Suppressor macrophage treated with lipopolysaccharide for 4 hours (primary cell): ENCODE measurements around the gene SPTLC3.
A peak's percentile ranks its signal among the peaks of the same experiment; 100 is the strongest.

Experiments
- DNase-seq: peaks from one replicate; pipeline ENCODE4 v3.0.0-alpha.2; 2020

The SPTLC3 gene

GRCh38 chr20:13034936-13035335, 26.2 kb downstream of the SPTLC3 start:
- no peak for DNase-seq

DNA sequence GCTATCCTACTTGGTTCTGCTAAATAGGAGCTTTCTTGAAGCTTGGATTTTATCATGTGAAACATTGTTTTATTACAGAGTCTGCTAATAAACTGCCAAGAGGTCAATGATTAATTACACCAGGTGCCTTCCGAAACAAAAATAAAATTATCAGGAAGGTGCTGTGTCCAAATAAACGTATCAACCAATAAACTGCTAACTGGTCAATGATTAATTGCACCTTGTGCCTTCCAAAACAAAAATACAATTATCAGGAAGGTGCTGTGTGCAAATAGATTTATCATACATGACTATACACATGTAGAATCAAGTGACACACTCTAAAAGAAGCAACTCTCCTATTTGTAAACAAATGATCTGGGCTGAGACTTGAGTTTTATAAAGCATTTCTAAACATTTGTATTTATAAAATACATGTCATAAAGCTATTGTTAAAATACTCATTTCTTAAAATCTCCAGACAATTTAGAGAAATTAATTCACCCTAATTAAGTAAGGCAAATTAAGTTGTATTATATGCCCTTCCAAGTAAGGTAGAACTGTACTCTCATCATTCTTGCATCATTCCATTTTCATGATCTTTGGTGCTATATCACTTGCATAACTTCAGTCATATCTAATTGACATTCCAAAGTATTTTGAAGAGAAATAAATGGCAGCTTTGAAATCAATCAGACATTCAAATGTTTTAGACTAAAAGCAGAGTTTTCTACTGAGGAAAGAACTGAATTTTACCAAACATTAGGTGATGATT, 26.8 kb downstream of the SPTLC3 start:
- no peak for DNase-seq

- DNase-seq, result peak; percentile 21
Observed at GRCh38 chr20:13037727-13038126, 29.0 kb downstream of the SPTLC3 start.

GRCh38 chr20:13041574-13042457, 33.0 kb downstream of the SPTLC3 start:
- no peak for DNase-seq

GRCh38 chr20:13042458-13042794, 33.7 kb downstream of the SPTLC3 start:
- DNase-seq, result no peak

DNA sequence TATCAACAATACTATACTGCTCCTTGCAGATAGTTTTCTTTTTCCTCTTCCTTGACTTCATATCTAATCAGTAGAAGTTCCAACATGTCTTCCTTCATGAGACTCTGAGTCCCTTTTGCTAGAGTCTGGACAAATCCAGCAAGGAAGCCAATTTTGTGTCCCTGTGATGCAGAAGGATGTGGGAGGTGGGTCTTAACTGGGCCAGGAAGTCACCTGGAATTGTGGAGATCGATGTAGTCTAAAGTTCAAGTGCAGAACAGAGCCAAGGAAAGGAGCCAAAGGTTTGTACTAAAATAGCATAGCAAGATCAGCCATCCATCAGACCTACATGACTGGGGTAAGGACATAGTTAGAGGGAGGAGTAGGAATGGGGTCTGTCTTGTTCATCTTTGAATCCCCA, 37.6 kb downstream of the SPTLC3 start:
- no peak for DNase-seq

DNA sequence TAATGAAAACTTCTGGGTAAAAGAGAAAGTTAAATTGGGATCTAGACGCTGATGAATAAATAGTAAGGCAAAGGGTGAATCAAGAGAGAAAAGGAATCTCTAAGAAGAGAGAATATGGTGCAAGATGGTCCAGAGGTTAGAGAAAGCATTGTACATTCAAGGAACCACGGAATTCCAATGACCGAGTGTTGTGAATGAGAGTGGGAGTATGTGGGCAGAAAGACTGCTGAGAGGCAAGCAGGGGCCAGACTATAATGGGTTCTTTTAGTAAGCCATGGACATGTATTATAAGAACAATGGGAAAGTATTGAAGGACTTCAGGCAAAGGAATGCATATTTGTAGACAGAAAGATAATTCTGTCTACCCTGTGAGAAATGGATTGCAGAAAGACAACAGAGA, 45.2 kb downstream of the SPTLC3 start:
- no peak for DNase-seq

- DNase-seq, result no peak
Observed at GRCh38 chr20:13058666-13059389, 50.1 kb downstream of the SPTLC3 start.

GRCh38 chr20:13059398-13060136, 50.8 kb downstream of the SPTLC3 start:
- DNase-seq, result no peak

- DNase-seq, result no peak
Observed at GRCh38 chr20:13060327-13060726, 51.6 kb downstream of the SPTLC3 start.

DNA sequence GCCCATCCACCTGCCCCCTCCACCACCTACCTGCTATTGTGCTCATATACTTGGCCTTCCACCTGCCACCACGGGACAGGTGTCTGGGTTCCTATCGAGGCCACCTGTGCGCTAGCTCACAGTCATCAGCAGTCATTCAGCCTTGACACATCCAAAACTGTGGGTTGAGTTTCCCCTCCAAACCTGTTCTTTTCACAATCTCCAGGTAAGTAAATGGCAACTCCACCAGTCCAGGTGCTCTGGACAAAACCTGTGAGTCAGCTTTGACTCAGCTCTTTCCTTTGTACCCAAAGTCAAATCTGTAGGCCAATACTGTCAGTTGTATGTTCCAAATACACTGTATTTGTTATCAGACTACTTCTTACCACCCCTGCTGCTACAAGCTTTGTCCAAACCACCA, 52.6 kb downstream of the SPTLC3 start:
- DNase-seq, result no peak

DNA sequence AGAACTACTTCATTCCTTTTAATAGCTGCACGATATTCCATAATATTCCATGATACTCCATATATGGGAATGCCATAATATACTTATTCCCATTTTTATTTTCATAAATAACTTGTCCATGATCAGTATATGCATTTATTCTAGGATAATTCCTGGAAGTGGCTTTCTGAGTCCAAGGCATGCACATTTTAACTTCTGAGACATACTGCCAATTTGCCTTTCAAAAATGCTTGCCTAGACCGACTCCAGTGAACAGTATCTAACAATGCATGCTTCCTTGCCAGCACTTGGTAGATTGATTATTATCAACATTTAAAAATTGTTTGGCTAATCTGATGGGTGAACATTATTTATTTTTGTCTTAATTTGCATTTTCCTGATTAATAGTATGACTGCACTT, 54.0 kb downstream of the SPTLC3 start:
- DNase-seq, result no peak

- no peak for DNase-seq
Observed at GRCh38 chr20:13068336-13068735, 59.6 kb downstream of the SPTLC3 start.

DNA sequence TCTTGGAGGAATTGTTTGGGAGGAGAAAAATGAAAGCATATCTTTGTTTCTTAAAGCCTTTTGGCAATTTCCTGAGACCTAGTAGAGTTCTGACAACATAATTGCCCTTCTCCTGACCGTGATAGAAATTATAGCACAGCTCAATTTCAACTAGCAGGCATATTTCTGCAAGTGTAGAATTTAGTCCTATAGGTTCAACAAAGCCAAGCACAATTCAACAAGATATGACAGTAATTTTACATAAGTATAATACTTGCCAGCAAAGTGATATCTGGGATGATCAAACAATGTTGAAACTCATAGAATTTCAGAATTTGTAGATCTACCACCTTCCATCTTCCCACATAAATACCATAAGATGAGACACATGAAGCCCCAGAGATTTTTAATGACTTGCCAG, 73.1 kb downstream of the SPTLC3 start:
- DNase-seq, result no peak

DNA sequence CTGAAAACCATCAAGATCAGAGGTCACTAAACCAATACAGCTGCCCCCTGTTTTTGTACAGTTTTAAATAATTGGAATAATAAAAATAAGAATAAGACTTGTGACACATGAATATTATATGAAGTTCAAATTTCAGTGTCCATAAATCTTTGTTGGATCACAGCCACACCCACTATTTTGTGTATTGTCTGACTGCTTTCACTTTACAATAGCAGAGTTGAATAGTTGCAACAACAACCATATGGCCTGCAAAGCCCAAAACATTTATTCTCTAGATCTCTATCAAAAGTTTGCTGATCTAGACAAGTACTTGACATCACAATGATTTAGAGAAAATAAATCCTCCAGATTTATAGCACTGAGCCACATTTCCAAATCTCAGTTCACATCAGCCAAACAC, 73.6 kb downstream of the SPTLC3 start:
- DNase-seq, result no peak

- DNase-seq, result no peak
Observed at GRCh38 chr20:13085275-13085674, 76.5 kb downstream of the SPTLC3 start.

DNA sequence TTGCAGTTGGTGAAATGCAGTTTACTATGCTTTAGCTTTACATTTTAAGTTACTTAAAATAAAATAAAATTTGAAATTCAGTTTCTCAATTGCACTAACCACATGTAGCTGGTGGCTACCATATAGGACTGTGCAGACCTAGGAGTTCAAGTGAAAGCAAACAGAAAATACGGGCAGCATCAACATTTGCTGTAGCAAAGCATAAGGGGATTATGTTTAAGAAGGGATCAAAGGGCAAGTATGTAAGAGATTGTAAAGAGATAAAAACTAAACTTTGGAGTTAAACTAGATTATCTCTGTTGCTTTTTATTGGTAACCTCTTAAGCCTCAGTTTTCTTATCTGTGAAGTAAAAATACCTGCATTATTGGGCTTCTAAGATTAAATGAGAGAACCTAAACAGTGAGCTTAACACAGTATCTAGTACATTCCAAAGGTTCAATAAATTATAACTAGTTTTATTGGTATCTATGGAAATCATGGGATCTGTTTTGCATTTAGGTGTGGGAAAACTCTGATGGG, 81.2 kb downstream of the SPTLC3 start:
- DNase-seq, result no peak

- no peak for DNase-seq
Observed at GRCh38 chr20:13092111-13092510, 83.3 kb downstream of the SPTLC3 start.

DNA sequence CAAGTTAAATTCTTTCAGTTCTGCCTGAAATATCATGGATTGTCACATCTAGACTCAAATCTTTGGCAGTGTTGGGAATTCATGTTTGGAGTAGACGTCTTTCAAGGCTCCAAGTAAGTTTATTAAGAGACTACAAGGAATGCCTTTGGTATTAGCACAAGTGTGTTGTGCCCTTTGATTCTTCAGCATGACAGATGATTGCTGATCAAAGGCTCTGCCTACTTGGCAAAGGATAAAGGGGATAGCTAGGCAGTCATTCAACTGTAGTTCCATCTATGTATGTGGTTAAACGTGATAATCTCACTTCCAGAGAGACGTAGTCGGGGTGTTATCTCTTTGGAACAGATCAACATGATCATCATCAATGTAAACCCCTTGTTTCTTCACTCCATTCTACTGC, 86.2 kb downstream of the SPTLC3 start:
- DNase-seq, result no peak

GRCh38 chr20:13098720-13099355, 90.1 kb downstream of the SPTLC3 start:
- no peak for DNase-seq

GRCh38 chr20:13099676-13100075, 90.9 kb downstream of the SPTLC3 start:
- no peak for DNase-seq

GRCh38 chr20:13101276-13101675, 92.5 kb downstream of the SPTLC3 start:
- no peak for DNase-seq
